Calu3 (cell line): ENCODE measurements around the gene ZBTB12. TPM values are rescaled to one million over a fixed set of nuclear protein-coding genes. Genes with fewer than 3 reads are reported as not detected.

ENCODE experiments used
- BruUV-seq: library from RNA; stranded (reverse); fragments of 400-500 nt; replicated peaks from 2 replicates; lab custom pipeline; 2021; lab: Mats Ljungman, UMichigan
- CTCF ChIA-PET: fragments of 300-600 bp; sonication (Branson Sonifier 250); formaldehyde crosslinking; loops from one replicate; lab custom pipeline; 2022; ENCODE audit warnings: antibody characterized with exemption; lab: Charles Lee
- DNase-seq: peaks from one replicate; pipeline ENCODE4 v3.0.0; 2022
- H3K27ac Mint-ChIP-seq: one replicate; pipeline ENCODE4 v1.8.0; 2022; ENCODE audit warnings: mixed read lengths; ENCODE audit not compliant: unreplicated experiment
- H3K27me3 Mint-ChIP-seq: one replicate; pipeline ENCODE4 v1.8.0; 2022; ENCODE audit warnings: mixed read lengths; ENCODE audit not compliant: unreplicated experiment
- H3K36me3 Mint-ChIP-seq: one replicate; pipeline ENCODE4 v1.8.0; 2022; ENCODE audit warnings: mild to moderate bottlenecking, moderate library complexity, mixed read lengths; ENCODE audit not compliant: insufficient read depth, unreplicated experiment
- H3K4me1 Mint-ChIP-seq: one replicate; pipeline ENCODE4 v1.8.0; 2022; ENCODE audit warnings: mild to moderate bottlenecking, low read depth, mixed read lengths; ENCODE audit not compliant: unreplicated experiment
- H3K4me3 Mint-ChIP-seq: one replicate; pipeline ENCODE4 v1.8.0; 2022; ENCODE audit warnings: mild to moderate bottlenecking, low read depth, moderate library complexity, mixed read lengths; ENCODE audit not compliant: unreplicated experiment
- H3K9me3 Mint-ChIP-seq: one replicate; pipeline ENCODE4 v1.8.0; 2022; ENCODE audit warnings: low read depth, mixed read lengths; ENCODE audit not compliant: unreplicated experiment
- CTCF ChIP-seq: fragments of 200-600 bp; IDR thresholded peaks from one replicate; pipeline ENCODE4 v1.8.0; 2022; ENCODE audit warnings: antibody characterized with exemption; ENCODE audit not compliant: unreplicated experiment
- intact Hi-C: fragments of 100-400 bp; cut with micrococcal nuclease; formaldehyde crosslinking; loops from one replicate; pipeline ENCODE4 v1.10.0; 2022; ENCODE audit not compliant: unreplicated experiment
- total RNA-seq: library from RNA; stranded (reverse); gene quantifications from 2 replicates; pipeline ENCODE4 v1.2.3, GENCODE V29; 2022

Gene ZBTB12
- total RNA-seq, 1 experiment from 2014 or later = 28.1 TPM

GRCh38 chr6:31901415-31901952 is 402 bp downstream of the ZBTB12 start:
- Mint-ChIP-seq H3K27ac (peak overlapping the region; percentile 65), H3K4me3 (peak overlapping the region; percentile 64), H3K4me1 (peaks cover 39% of the 10 kb centered on the region), H3K27me3 (no peaks in the 10 kb centered on the region), H3K36me3 (peaks cover 71% of the 10 kb centered on the region), H3K9me3 (no peaks in the 10 kb centered on the region)
- peak; percentile 75 for DNase-seq
- CTCF ChIA-PET = no interaction called here
- intact Hi-C loops = no loop called here
- no TSS peak for BruUV-seq
- no peak for TF ChIP-seq CTCF

GRCh38 chr6:31900917-31901414 is 920 bp downstream of the ZBTB12 start:
- no peaks in the 10 kb centered on the region for H3K9me3 Mint-ChIP-seq
- BruUV-seq = TSS peak; percentile 32
- peak overlapping the region; percentile 65 for H3K27ac Mint-ChIP-seq
- CTCF ChIA-PET = interaction anchor here (0.7 kb wide), 1 partner anchor 45 kb away, joined by 3 read pairs; the partner anchor contains the start of gene CFB
- H3K4me3 Mint-ChIP-seq = peak overlapping the region; percentile 64
- DNase-seq = peak; percentile 32
- no peaks in the 10 kb centered on the region for H3K27me3 Mint-ChIP-seq
- peaks cover 71% of the 10 kb centered on the region for H3K36me3 Mint-ChIP-seq
- TF ChIP-seq CTCF = no peak
- intact Hi-C loops = no loop called here
- H3K4me1 Mint-ChIP-seq = peaks cover 39% of the 10 kb centered on the region

- BruUV-seq = no TSS peak
- H3K27me3 Mint-ChIP-seq = no peaks in the 10 kb centered on the region
- no peak for DNase-seq
- TF ChIP-seq CTCF = no peak
- peaks cover 46% of the 10 kb centered on the region for H3K4me1 Mint-ChIP-seq
- peaks cover 80% of the 10 kb centered on the region for H3K36me3 Mint-ChIP-seq
- no peak overlapping the region for H3K27ac Mint-ChIP-seq
- no peaks in the 10 kb centered on the region for H3K9me3 Mint-ChIP-seq
- CTCF ChIA-PET = interaction anchor here (0.7 kb wide), 1 partner anchor 46 kb away, joined by 3 read pairs; the partner anchor contains the start of gene CFB
- intact Hi-C loops = no loop called here
- H3K4me3 Mint-ChIP-seq = peak overlapping the region; percentile 99
These were observed 1.8 kb downstream of the ZBTB12 start for GRCh38 chr6:31899882-31900722.

- intact Hi-C loops = no loop called here
- Mint-ChIP-seq H3K36me3 (peaks cover 86% of the 10 kb centered on the region), H3K4me1 (peaks cover 46% of the 10 kb centered on the region), H3K27me3 (no peaks in the 10 kb centered on the region), H3K4me3 (peak overlapping the region; percentile 99), H3K27ac (no peak overlapping the region), H3K9me3 (no peaks in the 10 kb centered on the region)
- no TSS peak for BruUV-seq
- CTCF ChIA-PET = interaction anchor here (0.8 to 2.5 kb wide), 2 partner anchors 8 to 53 kb away, joined by 4 to 30 read pairs; no protein-coding TSS in a partner anchor
- no peak for DNase-seq
- no peak for TF ChIP-seq CTCF
These were observed 2.7 kb downstream of the ZBTB12 start for GRCh38 chr6:31899215-31899614.
